Measurements from ENCODE around the gene MRPL18.
"Not testable (repeated sequence)": the region's sequence is repeated elsewhere in the genome, so short reads cannot be mapped to it uniquely, and the experiment has no call there.

DNA sequence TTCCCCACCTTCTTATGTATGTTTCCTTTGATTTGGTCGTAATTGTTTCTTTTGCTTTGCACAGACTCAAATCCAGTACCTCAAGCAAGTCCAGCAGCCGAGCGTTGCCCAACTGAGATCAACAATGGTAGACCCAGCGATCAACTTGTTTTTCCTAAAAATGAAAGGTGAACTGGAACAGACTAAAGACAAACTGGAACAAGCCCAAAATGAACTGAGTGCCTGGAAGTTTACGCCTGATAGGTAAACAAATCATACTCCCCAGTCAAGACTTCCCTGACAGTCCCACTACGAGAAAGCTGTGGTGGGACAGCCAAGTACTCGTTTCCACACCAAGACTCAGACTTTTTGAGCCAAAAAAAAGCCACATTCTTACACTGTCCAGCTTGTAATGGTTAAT, 42.1 kb upstream of the MRPL18 start:
- TF ChIP-seq, protein P1, sequence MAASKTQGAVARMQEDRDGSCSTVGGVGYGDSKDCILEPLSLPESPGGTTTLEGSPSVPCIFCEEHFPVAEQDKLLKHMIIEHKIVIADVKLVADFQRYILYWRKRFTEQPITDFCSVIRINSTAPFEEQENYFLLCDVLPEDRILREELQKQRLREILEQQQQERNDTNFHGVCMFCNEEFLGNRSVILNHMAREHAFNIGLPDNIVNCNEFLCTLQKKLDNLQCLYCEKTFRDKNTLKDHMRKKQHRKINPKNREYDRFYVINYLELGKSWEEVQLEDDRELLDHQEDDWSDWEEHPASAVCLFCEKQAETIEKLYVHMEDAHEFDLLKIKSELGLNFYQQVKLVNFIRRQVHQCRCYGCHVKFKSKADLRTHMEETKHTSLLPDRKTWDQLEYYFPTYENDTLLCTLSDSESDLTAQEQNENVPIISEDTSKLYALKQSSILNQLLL (CRISPR knock-in tag; IDR thresholded peaks at IDR 0.05; ENCODE audit: borderline replicate concordance) = not testable (repeated sequence)
- not testable (repeated sequence) for TF ChIP-seq ZFP36 (IDR thresholded peaks at IDR 0.05; ENCODE audit: low read depth, low read length, partially characterized antibody); PURB (CRISPR knock-in tag; IDR thresholded peaks at IDR 0.05; ENCODE audit: low read depth); YY1 (IDR thresholded peaks at IDR 0.05; ENCODE audit: borderline replicate concordance in 1 of 3, control insufficient read depth in 1 of 3, extremely low read depth in 1 of 3, insufficient read depth in 3 of 3, insufficient read length in 1 of 3, insufficient replicate concordance in 2 of 3, low read depth in 1 of 3, low read length in 2 of 3); CEBPG (CRISPR knock-in tag; IDR thresholded peaks at IDR 0.05); CEBPG (tag; conservative IDR thresholded peaks at IDR 0.05 in 1 of 2, IDR thresholded peaks at IDR 0.05 in 1 of 2); SMARCC2 (IDR thresholded peaks at IDR 0.05; ENCODE audit: low read depth); BRD4 (IDR thresholded peaks at IDR 0.05)
- TF ChIP-seq, protein P2, sequence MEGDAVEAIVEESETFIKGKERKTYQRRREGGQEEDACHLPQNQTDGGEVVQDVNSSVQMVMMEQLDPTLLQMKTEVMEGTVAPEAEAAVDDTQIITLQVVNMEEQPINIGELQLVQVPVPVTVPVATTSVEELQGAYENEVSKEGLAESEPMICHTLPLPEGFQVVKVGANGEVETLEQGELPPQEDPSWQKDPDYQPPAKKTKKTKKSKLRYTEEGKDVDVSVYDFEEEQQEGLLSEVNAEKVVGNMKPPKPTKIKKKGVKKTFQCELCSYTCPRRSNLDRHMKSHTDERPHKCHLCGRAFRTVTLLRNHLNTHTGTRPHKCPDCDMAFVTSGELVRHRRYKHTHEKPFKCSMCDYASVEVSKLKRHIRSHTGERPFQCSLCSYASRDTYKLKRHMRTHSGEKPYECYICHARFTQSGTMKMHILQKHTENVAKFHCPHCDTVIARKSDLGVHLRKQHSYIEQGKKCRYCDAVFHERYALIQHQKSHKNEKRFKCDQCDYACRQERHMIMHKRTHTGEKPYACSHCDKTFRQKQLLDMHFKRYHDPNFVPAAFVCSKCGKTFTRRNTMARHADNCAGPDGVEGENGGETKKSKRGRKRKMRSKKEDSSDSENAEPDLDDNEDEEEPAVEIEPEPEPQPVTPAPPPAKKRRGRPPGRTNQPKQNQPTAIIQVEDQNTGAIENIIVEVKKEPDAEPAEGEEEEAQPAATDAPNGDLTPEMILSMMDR (IDR thresholded peaks at IDR 0.05 in 2 of 3, conservative IDR thresholded peaks at IDR 0.05 in 1 of 3; ENCODE audit: insufficient read depth in 2 of 3, low read depth in 1 of 3, low read length in 3 of 3) = not testable (repeated sequence)

Data from K562 (cell line).